ENCODE data around the gene IDH2. TPM values are rescaled to one million over a fixed set of nuclear protein-coding genes. Genes with fewer than 3 reads are reported as not detected.

Gene IDH2
- total RNA-seq, 1 experiment from 2014 or later: 48.1 TPM

- TF ChIP-seq CTCF (IDR thresholded peaks at IDR 0.05 in 2 of 3, conservative IDR thresholded peaks at IDR 0.05 in 1 of 3; ENCODE audit: borderline replicate concordance in 1 of 3, insufficient read depth in 1 of 3, low read depth in 2 of 3, low read length in 2 of 3) (no peak), EGR1 (IDR thresholded peaks at IDR 0.05; ENCODE audit: low read depth) (no peak)
These were observed 45.7 kb downstream of the IDH2 start (continued) for GRCh38 chr15:90056529-90056928.

- no peak for DNase-seq (ENCODE audit: low read depth, low spot score)
- intact Hi-C loops (cut with micrococcal nuclease): no loop called here
- no peak overlapping the region for H3K4me2 ChIP-seq (ENCODE audit: low read length)
These were observed 47.1 kb downstream of the IDH2 start for GRCh38 chr15:90055182-90055581.

More at GRCh38 chr15:90055182-90055581, 47.1 kb downstream of the IDH2 start:
- Histone ChIP-seq H3K9me2 (ENCODE audit: insufficient read depth) (no peaks in the 10 kb centered on the region), H2AFZ (ENCODE audit: low read depth, low read length, poor library complexity, severe bottlenecking) (no peak overlapping the region), H3K79me2 (ENCODE audit: insufficient read depth, low read length) (no peaks in the 10 kb centered on the region), H4K20me1 (ENCODE audit: insufficient read depth) (no peaks in the 10 kb centered on the region), H3K27ac (ENCODE audit: low read depth, low read length) (no peak overlapping the region), H3K4me1 (ENCODE audit: control insufficient read depth in 1 of 2, insufficient read depth in 2 of 2, low read length in 2 of 2) (peaks cover 0 to 9% of the 10 kb centered on the region in 2 experiments; a peak in 1 of 4 replicates), H3K4me3 (replicated peaks in 1 of 2; ENCODE audit: low read depth in 1 of 2, low read length in 2 of 2) (no peak overlapping the region), H3K9me3 (ENCODE audit: control insufficient read depth in 1 of 2, insufficient read depth in 1 of 2, low read depth in 1 of 2, low read length in 2 of 2) (no peaks in the 10 kb centered on the region), H3K36me3 (ENCODE audit: control insufficient read depth in 1 of 2, insufficient read depth in 2 of 2, low read length in 2 of 2) (no peaks in the 10 kb centered on the region), H3K27me3 (ENCODE audit: insufficient read depth, low read length) (no peaks in the 10 kb centered on the region), H3K9ac (ENCODE audit: low read length) (no peak overlapping the region)
- no TSS peak for BruUV-seq (replicated peaks)
- POLR2A ChIA-PET: interaction anchor here (0.6 kb wide), 1 partner anchor 134 kb away, joined by 4 read pairs; no protein-coding TSS in a partner anchor
- TF ChIP-seq ELF1 (IDR thresholded peaks at IDR 0.05; ENCODE audit: borderline replicate concordance, low read depth) (no peak), ZBTB33 (IDR thresholded peaks at IDR 0.05; ENCODE audit: extremely low read depth, insufficient replicate concordance, low read length) (no peak), ZFX (IDR thresholded peaks at IDR 0.05) (no peak), REST (IDR thresholded peaks at IDR 0.05; ENCODE audit: low read depth) (no peak), YY1 (IDR thresholded peaks at IDR 0.05; ENCODE audit: extremely low read depth, insufficient replicate concordance, low read depth, low read length) (no peak), MAX (IDR thresholded peaks at IDR 0.05) (no peak)
- RAD21 ChIA-PET (ENCODE audit: low non-redundant PET in 1 of 2, low total read pairs in 2 of 2, uncharacterized antibody in 2 of 2, unreplicated experiment in 2 of 2): no interaction called here
- CTCF ChIA-PET: no interaction called here
- no peak for ATAC-seq
